NCI-H1092 (cell line): ENCODE measurements around the gene ITM2C.

ENCODE experiments used
- DNase-seq: peaks from one replicate; lab custom pipeline; 2025; lab: John Stamatoyannopoulos, UW

ITM2C gene, protein sequence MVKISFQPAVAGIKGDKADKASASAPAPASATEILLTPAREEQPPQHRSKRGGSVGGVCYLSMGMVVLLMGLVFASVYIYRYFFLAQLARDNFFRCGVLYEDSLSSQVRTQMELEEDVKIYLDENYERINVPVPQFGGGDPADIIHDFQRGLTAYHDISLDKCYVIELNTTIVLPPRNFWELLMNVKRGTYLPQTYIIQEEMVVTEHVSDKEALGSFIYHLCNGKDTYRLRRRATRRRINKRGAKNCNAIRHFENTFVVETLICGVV

DNA sequence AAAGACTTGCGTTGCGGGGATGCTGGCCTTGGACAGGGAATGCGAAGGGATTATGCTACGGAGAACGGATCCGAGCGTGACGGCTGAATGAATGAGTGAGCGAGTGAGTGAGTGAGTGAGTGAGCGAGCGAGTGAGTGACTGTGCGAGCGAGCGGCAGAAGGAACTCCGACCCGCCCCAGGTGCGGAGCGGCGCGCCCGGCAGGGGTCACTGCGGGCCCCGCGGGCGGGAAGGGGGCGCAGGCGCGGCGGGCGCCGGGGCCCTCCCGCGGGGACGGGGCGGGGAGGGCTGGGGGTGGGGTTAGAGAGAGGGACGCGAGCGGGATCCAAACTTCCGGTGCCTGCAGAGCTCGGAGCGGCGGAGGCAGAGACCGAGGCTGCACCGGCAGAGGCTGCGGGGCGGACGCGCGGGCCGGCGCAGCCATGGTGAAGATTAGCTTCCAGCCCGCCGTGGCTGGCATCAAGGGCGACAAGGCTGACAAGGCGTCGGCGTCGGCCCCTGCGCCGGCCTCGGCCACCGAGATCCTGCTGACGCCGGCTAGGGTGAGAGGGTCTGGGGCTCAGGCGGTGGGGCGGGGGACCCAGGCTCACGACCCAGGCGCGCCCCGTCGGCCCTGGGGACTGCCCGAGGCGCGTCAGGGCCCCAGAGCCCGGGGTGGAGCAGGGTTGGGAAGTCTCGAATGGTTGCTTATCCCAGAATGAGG lies at the start of gene ITM2C:
Gene ITM2C (plus strand): TSS at position 338 of the 702 bp plus-strand sequence. CDS start 84 bp downstream, at position 422.
- DNase-seq: no peak

DNA sequence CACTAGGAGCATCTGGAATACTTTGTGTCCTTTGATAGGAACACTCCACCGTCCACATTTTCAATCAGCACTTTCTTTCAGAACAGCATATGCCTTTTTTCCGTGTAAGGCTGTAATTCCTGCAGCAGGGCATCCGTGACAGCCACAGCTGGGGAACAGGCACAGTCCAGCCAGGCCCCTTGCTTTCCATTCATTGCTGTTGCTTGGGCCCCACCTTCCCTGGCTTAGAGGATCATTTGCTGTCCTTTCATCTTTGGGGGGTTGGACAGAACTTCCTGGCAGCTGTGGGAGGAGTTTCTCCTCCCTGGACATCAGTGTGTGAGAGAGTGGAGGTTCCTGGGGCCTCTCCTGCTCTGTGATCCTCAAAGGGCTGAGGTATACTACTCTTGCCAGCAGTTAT lies 49.7 kb upstream of the ITM2C start:
- no peak for DNase-seq

DNA sequence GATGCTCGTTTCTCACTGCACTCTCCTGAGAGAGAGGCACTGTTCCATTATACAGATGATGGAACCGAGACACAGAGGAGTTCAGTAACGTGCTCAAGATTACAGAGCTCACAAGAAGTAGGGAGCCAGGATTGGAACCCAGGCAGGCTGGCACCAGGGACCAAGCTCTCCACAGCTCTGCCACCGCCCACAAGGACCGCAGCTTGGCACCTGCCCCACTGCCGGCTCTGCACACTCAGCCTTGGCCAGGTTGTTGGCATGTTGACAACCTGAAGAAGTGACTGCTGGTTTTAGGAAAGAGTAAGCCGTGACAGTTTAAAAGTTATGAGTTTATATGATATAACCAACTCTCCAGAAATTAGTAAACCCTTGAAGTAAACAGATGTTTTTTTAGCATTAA lies 48.0 kb upstream of the ITM2C start:
- no peak for DNase-seq

DNA sequence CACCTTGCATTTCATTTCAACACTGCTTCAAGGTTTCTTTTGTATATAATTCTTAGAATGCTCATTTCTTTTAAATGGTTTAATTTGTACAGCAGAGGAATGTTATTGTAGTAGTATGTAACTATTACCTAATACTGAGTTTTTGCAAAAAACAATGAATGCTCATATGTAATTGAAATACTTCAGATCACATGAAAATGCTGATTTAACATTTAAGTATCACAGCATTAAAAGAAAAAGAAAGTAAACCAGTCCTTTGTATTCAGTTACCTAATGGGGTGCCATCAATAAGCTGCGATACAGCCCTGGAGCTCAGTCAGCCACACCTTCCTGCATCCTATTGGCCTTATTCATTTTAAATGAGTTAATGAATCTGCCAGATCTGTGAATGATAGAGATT lies 45.3 kb upstream of the ITM2C start:
- DNase-seq: no peak

DNA sequence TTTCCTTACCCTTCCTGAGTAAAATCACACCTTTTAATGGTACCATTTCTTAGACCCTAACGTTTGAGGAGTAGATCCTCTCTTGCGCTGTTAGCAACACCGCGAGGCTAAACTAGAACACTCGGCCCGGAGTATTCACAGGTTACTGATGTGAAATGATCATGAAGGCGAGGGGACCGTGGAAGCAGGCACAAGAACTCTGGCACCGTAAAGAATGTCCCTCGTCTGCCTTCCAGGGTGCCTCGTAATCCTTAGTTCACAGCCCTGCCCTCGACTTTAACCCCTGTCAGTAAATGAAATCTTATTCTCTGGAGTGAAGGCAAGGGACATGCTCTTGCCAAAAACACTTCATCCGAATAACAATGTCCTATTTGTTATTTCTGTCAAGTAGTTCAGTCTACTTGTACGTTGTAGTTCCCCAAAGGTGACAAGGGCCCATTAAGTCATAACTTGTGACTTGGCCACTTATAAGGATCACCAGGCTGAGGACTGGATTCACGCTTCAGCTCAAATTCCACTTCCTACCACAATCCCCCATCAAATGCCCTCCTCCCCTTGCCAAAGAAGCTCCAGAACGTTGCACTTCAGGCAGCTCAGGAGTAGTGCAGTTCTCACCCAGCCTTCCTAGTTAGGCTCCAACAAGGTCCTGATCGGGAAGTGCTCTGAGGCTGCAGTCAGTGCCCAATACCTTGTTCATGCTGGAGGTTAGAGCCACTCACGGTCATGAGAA lies 43.3 kb upstream of the ITM2C start:
- DNase-seq: no peak

DNA sequence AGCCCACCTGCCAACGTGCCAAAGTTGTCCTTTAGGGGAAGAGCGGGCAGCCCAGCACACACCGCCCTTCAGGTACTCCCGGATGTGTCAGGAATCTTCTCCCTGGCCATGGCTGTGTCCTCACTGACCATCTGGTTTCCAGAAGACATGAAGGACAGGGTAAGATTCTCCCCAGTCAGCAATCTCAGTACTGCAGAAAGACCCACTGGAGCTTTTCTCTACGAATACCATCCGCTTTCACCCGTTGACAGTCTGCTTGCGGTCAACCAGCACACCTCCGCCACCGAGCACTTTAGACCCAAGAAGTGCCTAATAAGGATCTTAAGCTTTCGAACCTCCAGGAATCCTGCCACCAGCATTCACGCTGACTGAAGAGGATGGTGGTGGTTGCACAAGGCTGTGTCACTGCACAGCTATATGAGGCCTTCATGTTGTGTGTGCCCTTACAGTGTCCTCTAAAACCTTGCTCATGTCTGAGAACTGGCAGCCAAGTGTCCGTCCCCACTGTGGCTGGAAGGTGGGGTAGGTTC lies 42.7 kb upstream of the ITM2C start:
- DNase-seq: no peak

DNA sequence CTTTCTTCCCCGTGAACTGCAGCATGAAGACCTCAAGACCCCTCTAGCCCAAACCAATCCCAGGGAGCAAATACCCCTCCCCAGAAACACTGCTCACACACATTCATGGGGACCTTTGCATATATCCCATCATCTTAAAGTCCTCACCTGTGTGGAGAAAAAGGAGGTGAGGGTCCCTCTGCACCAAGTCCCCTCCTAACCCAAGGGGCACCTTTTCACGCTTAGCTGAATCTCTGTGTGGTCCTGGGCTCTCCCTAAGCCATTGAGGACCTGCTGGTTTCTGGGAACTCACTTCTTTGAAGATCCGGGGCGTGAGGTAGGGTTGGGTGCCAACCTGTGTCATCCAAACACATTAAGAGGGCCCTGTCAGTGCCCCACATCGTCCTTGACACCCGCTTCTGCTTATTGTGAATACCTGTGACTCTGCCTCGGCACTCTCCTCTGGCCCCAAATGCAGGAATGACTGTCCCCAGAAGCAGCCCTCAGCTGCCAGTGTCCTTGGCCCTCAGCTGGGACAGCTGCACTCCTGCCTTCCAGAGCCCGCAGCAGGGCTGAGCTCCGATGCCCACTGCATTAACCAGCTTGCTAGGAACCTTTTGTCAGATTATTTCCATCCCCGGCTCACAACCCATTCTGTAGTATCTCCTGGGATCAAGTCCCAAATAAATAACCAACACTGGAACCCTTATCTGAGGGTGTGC lies 41.3 kb upstream of the ITM2C start:
- no peak for DNase-seq

DNA sequence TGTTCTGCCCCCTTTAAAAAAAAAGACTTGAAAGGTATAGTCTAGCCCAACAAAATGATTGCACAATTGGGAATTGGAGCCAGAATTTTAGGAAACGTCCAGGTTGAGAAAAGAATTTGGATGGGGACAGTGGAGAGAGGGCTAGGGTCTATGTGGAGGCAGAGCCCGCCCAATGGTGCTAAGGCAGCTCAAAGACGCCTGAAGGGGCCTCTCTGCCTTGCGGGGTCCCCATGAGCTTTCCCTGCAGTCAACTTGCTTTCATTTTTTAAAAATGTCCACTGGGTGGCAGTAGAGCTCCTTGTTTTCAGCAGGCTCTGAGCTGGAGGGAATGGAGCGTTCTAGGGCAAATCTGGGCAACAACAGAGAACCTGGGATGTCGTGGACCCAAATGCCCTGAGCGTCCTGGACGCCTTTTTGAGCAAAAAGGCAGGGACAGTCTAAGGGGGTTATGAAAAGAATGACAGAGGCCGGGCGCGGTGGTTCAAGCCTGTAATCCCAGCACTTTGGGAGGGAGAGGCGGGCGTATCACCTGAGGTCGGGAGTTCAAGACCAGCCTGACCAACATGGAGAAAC lies 40.2 kb upstream of the ITM2C start:
- peak; percentile 67 for DNase-seq

DNA sequence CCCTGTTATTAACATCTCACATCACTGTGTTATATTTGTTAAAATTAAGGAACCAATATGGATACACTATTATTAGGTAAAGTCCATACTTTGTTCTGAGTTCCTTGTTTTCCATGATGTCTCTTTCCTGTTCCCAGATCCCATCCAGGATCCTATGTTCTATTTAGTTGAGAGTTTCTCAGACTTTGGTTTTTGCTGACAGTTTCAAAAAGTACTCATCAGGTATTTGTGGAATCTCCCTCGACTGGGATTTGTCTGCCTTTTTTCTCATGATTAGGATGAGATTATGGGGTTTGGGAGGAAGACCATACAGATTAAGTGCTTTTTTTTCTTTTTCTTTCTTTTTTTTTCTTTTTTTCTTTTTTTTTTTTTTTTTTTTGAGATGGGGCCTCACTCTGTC lies 39.4 kb upstream of the ITM2C start:
- DNase-seq: no peak

DNA sequence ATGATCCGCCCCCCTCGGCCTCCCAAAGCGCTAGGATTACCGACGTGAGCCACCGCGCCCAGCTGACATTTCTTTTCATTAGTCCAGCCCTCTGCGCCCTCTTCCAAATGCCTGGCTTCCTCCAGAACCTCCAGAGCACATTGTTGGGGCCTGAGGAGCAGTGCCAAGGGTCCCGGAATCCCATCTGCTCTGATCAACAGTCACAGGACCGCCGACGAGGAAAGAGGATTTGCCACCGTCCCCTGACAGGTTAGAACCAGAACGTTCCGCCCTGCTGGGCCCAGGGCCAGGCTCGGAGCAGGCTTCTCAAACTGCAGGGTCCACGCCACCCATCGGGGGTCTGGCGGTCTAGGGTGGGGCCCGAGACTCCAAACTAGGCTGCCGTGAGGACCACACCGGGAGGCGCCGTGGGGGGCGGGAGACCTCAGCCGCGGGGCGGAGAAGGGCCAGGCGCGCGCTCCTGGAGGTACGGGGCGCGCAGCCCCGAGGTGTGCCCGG lies 36.9 kb upstream of the ITM2C start:
- no peak for DNase-seq

DNA sequence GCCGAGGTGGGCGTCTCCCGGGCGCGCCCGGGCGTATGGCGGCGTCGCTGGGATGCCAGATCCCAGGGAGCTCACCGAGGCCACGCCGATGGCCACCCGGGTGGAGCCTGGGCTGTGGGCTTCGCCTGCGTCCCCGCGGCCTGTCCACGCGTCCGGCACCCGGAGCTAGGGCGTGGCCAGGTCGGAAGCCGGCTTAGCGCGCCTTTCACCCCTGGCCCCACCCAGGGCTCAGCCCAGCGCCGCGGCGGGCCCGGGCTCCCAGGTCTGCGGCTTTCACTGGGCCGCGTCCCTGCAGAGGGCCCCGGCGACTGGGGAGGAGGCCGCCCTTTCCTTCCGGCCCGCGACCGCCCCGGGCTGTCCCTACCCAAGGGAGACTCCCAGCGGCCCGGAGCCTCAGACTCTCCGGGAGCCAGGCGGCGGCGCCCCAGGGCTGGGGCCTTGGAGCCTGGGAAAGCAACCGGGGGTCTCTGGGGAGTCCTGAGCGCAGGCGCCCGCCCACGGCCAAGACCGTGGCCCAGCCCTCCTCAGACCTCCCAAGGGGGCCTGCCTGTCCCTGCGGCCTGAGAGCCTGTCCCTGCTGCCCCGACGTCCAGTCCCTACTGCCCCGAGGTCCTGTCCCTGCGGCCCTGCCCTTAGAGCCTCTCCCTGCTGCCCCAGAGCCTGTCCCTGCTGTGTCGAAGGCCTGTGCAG lies 36.3 kb upstream of the ITM2C start:
- DNase-seq: no peak

DNA sequence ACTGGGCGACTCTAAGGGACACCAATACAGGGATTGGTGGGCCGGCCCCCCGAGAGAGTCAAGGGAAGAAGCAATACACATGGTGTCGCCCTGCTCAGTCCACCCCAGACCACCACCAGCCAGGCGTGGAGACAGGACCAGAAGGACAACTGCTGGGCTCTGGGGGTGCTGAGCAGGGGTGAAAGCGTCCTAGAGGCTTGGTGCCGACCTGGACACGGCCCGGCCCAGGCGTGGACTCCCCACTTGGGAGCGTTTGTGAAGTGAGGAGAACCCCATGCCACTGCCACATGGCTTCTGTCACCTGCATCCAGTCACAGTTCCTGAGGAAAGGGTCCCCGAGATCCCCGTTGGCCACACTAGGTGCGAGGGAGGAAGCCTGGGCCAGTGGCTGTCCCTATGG lies 35.4 kb upstream of the ITM2C start:
- no peak for DNase-seq

DNA sequence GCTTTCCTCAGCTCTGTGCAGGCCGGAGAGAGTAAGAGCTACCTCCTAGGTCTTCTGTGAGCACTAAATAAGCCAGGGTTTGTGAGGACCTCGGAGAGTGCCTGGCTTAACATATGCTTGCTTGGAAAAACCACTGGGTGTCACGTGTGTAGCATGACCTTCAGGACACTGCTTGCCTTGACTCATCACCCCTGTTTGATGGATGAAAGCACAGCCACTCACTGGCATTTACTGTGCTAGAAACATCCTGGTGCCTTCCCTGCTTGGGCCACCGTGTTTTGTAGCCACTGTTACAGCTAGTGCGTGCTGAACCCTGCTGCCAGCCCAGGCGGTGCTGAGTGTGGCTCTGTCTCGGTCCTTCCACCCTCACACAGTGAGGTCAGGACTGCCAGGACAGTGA lies 34.8 kb upstream of the ITM2C start:
- DNase-seq: no peak

DNA sequence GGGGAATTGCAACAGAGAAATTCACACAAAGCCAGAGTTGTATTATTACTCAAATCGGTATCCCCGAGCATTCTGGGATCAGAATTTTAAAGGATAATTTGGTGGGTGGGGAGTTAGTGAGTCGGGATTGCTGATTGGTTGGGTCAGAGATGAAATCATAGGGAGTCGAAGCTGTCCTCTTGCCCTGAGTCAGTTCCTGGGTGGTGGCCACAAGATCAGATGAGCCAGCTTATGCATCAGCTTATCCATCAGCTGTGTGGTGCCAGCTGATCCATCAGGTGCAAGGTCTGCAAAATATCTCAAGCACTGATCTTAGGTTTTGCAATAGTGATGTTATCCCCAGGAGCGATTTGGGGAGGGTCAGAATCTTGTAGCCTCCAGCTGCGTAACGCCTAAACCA lies 34.3 kb upstream of the ITM2C start:
- no peak for DNase-seq

DNA sequence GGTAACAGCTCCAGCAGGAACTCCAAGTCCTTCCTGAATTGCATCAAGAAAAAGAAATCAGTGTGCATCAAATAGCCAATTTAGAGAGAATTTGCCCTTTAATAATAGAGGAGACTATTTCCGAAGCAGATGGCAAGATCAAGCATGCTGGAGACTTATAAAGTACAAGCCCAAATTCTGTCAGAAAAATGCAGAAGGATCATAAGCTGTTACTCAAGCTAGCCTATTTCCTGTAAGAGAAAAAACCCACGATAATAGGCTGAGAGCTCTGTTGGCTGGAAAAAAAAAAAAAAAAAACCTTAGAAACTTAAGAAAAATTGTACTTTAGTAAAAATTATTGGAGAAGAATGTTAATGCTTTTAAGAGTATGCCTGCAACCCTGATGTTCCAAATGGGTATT lies 24.4 kb upstream of the ITM2C start:
- no peak for DNase-seq

DNA sequence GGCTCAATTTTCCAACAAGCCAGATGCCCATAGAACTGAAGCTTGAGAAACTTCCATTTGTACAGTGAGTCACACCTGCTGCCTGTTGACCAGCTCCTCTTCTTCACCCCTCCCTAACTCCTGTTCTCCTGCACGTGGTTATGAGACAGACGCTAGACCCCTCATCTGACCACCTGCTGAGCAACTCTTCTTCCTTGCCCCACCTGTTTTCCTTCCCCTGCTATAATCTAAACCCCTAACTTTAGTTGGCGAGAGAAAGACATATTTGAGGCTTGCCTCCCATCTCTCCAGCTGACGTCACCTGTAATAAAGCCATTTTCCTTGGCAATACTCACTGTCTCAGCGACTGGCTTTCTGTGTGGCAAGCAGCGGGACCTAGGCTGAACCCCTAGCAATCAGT lies 22.3 kb upstream of the ITM2C start:
- DNase-seq: no peak

DNA sequence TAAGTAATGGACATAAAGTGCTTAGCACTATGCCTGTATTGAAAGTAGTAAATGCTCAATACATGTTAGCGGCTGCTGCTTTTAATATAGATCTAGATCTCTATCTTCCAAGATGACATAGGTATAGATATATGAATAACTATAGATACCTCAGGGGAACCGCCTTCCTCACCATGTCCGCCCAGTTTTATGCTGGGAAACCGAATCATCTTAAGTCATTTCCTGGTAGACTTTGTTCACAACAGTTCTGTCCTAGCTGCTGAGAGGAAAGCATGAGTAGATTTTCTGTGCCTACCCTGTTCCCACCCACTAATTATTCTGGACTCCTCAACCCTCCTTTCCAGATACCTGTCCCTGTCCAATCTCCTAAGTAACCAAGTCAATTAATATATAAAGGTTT lies 21.6 kb upstream of the ITM2C start:
- no peak for DNase-seq

DNA sequence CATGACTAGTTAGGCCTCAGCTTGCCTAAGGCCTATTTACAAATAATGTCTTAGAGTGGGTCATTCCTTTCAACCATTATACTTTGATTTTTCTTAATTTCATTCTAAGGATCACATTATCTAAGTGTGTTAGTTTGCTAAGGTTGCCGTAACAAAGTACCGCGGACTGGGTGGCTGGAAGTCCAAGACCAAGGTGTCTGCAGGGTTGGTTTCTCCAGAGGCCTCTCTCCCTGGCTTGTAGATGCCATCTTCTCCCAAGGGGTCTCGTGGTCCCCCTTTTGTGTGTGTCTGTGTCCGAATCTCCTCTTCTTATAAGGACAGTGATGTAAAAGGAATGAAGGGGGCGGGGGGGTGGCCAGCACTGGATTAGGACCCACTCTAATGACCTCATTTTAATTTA lies 18.4 kb upstream of the ITM2C start:
- no peak for DNase-seq

DNA sequence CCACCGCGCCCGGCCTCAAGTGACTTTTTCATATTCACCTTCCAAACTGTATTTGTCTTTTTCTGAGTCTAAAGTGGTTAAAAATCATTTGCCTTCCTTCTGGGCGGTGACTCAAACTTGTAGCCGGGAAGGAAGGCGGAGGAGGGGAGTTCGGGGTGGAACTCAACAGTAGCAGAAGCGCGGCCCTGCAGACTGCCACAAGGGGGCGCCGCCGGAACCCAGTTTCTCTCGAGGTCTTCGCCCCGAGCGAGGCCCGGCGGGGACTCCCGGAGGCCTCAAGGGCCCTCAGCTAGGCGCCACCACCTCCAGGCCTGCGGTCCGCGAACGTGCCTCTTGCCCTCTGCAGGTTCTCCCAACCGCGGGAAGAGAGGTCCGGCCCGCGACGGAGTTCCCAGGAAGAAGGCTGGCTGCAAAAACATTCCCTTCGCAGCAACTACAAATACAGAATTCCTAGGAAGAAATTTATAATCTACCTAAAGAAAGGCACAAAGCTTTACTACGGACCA lies 16.8 kb upstream of the ITM2C start:
- DNase-seq: peak; percentile 35

DNA sequence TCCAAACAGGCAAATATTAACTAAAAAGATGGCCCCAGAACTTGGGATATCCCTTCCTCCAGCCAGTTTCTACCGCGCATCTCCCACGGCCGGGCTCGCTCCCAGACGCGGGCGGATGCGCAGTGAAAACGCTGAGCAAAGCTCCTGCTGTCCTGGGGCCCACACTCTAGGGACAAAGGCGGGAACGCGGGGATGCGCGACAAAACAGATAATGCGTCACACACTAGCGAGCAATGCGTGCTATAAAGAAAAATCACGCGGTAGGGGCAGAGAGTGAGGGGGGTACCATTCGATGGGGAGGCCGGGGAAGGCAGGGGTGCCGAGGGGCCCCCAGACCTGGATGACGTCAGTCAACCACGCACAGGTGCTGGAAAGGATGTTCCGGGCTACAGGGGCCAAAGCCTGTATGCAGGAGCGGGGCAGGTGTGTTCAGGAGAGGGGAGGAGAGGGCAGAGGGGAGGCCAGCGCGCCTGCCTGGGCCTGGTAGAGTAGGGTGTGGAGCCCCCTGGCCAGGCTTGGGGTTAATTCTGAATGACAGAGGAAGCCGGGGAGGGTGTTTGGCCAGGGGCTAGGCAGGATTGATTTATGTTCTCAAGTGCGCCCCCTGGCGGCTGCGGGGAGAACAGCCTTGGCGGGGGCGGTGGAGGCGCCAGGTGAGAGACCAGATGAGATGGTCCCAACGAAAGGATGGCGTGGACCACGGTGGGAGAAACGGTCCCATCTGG lies 14.9 kb upstream of the ITM2C start:
- no peak for DNase-seq

DNA sequence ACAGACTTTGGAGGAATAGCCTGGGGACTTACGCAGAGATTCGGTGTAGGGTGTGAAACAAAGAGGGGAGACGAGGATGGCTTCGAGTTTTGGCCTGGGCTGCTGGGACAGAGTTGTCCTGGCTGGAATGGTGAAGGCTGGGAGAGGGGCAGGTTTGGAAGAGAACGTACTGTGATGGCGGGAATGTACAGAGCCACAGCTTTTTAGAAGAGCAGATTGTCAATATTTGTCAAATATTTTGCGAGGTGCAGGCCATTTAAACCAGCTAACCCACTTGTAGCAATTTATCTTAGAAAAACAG lies 14.4 kb upstream of the ITM2C start:
- DNase-seq: no peak
